A549 (cell line): ENCODE results near the gene TP73. TPM values are rescaled to one million over a fixed set of nuclear protein-coding genes. Genes with fewer than 3 reads are reported as not detected.
A peak's percentile ranks its signal among the peaks of the same experiment; 100 is the strongest.

Experiments
- ATAC-seq, 2 experiments: fragments of 200-7000 bp in 1 of 2; fragments of >200 bp in 1 of 2; cut with Nextera tagmentation in 1 of 2; cut with Tn5 transposase in 1 of 2; 3 replicates each; pipeline versions ENCODE4 v1.8.0 to v1.9.1; 2018 to 2020; ENCODE audit warnings: mild to moderate bottlenecking in 1 of 2, moderate library complexity in 1 of 2
- CTCF ChIA-PET: fragments of 300-600 bp; sonication (Branson Sonifier 250); formaldehyde crosslinking; extraction: SDS; loops from one replicate; lab custom pipeline; 2021; ENCODE audit warnings: antibody characterized with exemption, inconsistent platforms; lab: Yijun Ruan, JAX
- POLR2A ChIA-PET: fragments of 350-600 bp; formaldehyde crosslinking; extraction: SDS; loops from one replicate; lab custom pipeline; 2021; ENCODE audit warnings: antibody characterized with exemption, inconsistent platforms; lab: Yijun Ruan, JAX
- DNase-seq, 2 experiments: peaks; one replicate each; pipeline versions ENCODE4 v3.0.0 to v3.0.0-alpha.2; 2011 to 2016; ENCODE audit warnings: low read depth in 1 of 2, low spot score in 1 of 2
- FAIRE-seq: peaks from 2 replicates; lab custom pipeline; 2011; peaks lifted over from hg19 to GRCh38; lab: Jason Lieb, UNC
- H3K27ac ChIP-seq, 2 experiments: fragments of >200 bp; sonication (Bioruptor Twin); formaldehyde crosslinking; 3 replicates each; pipeline ENCODE4 v1.5.1; 2016 to 2017
- H3K4me1 ChIP-seq: fragments of >200 bp; sonication (Bioruptor Twin); formaldehyde crosslinking; 3 replicates; pipeline ENCODE4 v1.6.1; 2016
- H3K4me2 ChIP-seq: fragments of >200 bp; sonication (Bioruptor Twin); formaldehyde crosslinking; 3 replicates; pipeline ENCODE4 v1.6.1; 2016
- H3K4me3 ChIP-seq: fragments of >200 bp; sonication (Bioruptor Twin); formaldehyde crosslinking; 3 replicates; pipeline ENCODE4 v1.5.1; 2016
- H3K9me3 ChIP-seq: fragments of >200 bp; sonication (Bioruptor Twin); formaldehyde crosslinking; 3 replicates; pipeline ENCODE4 v1.6.1; 2016
- CEBPB ChIP-seq, 2 experiments: fragments of >200 bp in 1 of 2; sonication (Bioruptor Twin) in 1 of 2; formaldehyde crosslinking in 1 of 2; IDR thresholded peaks; 2 replicates each; pipeline ENCODE4 v1.6.1; 2012 to 2016
- EHF ChIP-seq: fragments of 250-450 bp; sonication (Bioruptor Pico); IDR thresholded peaks from 2 replicates; pipeline ENCODE4 v1.5.0; 2020; ENCODE audit warnings: mild to moderate bottlenecking
- ESRRA ChIP-seq: fragments of 150-350 bp; IDR thresholded peaks from 2 replicates; pipeline ENCODE4 v1.6.1; 2014; ENCODE audit warnings: mild to moderate bottlenecking, low read length, borderline replicate concordance
- FOSL2 ChIP-seq, 2 experiments: fragments of 450-650 bp in 1 of 2; fragments of >200 bp in 1 of 2; sonication (Bioruptor Twin) in 1 of 2; formaldehyde crosslinking; IDR thresholded peaks; 2 replicates each; pipeline versions ENCODE4 v1.5.0 to v1.6.1; 2016 to 2020; ENCODE audit warnings: mild to moderate bottlenecking in 1 of 2, moderate library complexity in 1 of 2
- GATA3 ChIP-seq: IDR thresholded peaks from 2 replicates; pipeline ENCODE4 v1.6.1; 2012; ENCODE audit warnings: borderline replicate concordance
- HEYL ChIP-seq: fragments of 250-450 bp; sonication (Bioruptor Pico); IDR thresholded peaks from 2 replicates; pipeline ENCODE4 v1.8.0; 2021; ENCODE audit warnings: mild to moderate bottlenecking, moderate library complexity
- JUN ChIP-seq, 2 experiments: fragments of >200 bp; sonication (Bioruptor Twin); formaldehyde crosslinking; IDR thresholded peaks; 2 replicates in 1 of 2; 3 replicates in 1 of 2; pipeline ENCODE4 v1.6.1; 2016 to 2017
- KDM1A ChIP-seq: fragments of 200-600 bp; sonication (generic); IDR thresholded peaks from 2 replicates; pipeline ENCODE4 v1.6.1; 2016; ENCODE audit warnings: low read depth, mild to moderate bottlenecking
- KDM5A ChIP-seq: fragments of 200-600 bp; sonication (generic); IDR thresholded peaks from 2 replicates; pipeline ENCODE4 v1.6.1; 2016; ENCODE audit warnings: antibody characterized with exemption, mild to moderate bottlenecking
- POLR2AphosphoS2 ChIP-seq: conservative IDR thresholded peaks from 2 replicates; pipeline ENCODE4 v1.6.1; 2012; ENCODE audit warnings: low read length, improper control_type of control experiment, inconsistent platforms
- RAD21 ChIP-seq, 2 experiments: fragments of >200 bp in 1 of 2; sonication (Bioruptor Twin) in 1 of 2; formaldehyde crosslinking in 1 of 2; IDR thresholded peaks in 1 of 2; conservative IDR thresholded peaks in 1 of 2; 2 replicates in 1 of 2; 3 replicates in 1 of 2; pipeline ENCODE4 v1.6.1; 2012 to 2018; ENCODE audit warnings: inconsistent platforms in 1 of 2
- SMC3 ChIP-seq: fragments of >200 bp; sonication (Bioruptor Twin); formaldehyde crosslinking; IDR thresholded peaks from 3 replicates; pipeline ENCODE4 v1.6.1; 2018; ENCODE audit warnings: inconsistent platforms
- SREBF2 ChIP-seq: fragments of 450-650 bp; IDR thresholded peaks from 2 replicates; pipeline ENCODE4 v1.6.1; 2014; ENCODE audit warnings: mild to moderate bottlenecking, moderate library complexity
- ZC3H11A ChIP-seq: fragments of 450-650 bp; IDR thresholded peaks from 2 replicates; pipeline ENCODE4 v1.6.1; 2014; ENCODE audit warnings: antibody characterized with exemption, mild to moderate bottlenecking
- ZFP36 ChIP-seq: fragments of 450-650 bp; IDR thresholded peaks from 2 replicates; pipeline ENCODE4 v1.6.1; 2014; ENCODE audit warnings: borderline replicate concordance; ENCODE audit not compliant: partially characterized antibody
- WGBS: methylation state at CpG from one replicate; pipeline ENCODE4 v1.1.6; 2017; ENCODE audit errors: missing lambda C conversion rate; 5-methylcytosine and 5-hydroxymethylcytosine counted together
- polyA plus RNA-seq, 4 experiments: library from polyadenylated mRNA; depleted of rRNA in 3 of 4; stranded (reverse); fragments of >200 nt; fragmentation: RNase III in 1 of 4; extraction: RNeasy Plus Mini Kit Qiagen cat#74134 plus additional on column Dnase treatment in 1 of 4; gene quantifications; 2 replicates in 3 of 4; 3 replicates in 1 of 4; pipeline ENCODE4 v1.2.3, GENCODE V29; 2011 to 2017
- TF ChIP-seq, protein P1 (sequence below): IDR thresholded peaks from 2 replicates; pipeline ENCODE4 v1.6.1; 2012; ENCODE audit warnings: low read depth, borderline replicate concordance
- TF ChIP-seq, protein P2 (sequence below): fragments of >200 bp; sonication (Bioruptor Twin); formaldehyde crosslinking; IDR thresholded peaks from 3 replicates; pipeline ENCODE4 v1.5.1; 2016
- TF ChIP-seq, protein P3 (sequence below): IDR thresholded peaks from 2 replicates; pipeline ENCODE4 v1.6.1; 2012
- TF ChIP-seq, protein P4 (sequence below): fragments of >200 bp; sonication (Bioruptor Twin); formaldehyde crosslinking; IDR thresholded peaks from 3 replicates; pipeline ENCODE4 v1.6.1; 2016
- TF ChIP-seq, protein P5 (sequence below): fragments of >200 bp; sonication (Bioruptor Twin); formaldehyde crosslinking; IDR thresholded peaks from 2 replicates; pipeline ENCODE4 v1.6.1; 2016
- TF ChIP-seq, protein P6 (sequence below): fragments of 450-650 bp; IDR thresholded peaks from 2 replicates; pipeline ENCODE4 v1.6.1; 2014; ENCODE audit warnings: antibody characterized with exemption

The TP73 gene
- polyA plus RNA-seq, 2 of the 4 experiments (the other 2 are of a cell fraction), result 0.01 to 0.25 TPM

DNA sequence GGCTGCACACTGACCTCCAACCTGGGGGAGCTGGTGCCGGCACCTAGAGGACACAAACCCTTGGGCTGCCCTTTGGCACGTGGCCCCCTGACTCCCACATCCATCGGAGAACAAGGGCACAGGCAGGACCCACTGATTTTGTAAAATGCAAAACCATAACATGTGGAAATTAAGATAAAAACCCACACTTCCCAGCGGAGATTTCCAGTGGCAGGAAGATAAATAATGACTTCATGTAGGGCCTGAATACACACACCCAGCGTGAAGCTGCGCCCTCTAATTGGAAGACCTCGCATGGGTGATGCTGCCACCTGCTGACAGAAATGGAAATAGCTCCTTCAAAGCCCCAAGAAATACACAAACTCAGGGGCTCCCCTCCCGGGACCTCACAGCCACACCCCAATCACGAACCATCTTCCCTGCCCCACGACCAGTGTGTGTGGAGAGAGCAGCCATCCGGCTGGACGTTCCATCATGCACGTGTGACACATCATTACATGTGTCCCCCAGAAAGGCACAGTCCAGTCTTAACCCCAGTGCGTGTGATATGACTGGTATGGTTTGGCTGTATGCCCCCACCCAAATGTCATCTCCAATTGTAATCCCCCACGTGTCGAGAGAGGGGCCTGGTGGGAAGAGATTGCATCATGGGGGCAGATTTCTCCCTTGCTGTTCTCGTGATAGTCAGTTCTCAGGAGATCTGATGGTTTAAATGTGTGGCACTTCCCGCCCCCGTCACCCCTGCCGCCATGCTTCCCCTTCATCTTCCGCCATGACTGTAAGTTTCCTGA, 33.2 kb upstream of the TP73 start (continued):
- TF ChIP-seq, protein P1, sequence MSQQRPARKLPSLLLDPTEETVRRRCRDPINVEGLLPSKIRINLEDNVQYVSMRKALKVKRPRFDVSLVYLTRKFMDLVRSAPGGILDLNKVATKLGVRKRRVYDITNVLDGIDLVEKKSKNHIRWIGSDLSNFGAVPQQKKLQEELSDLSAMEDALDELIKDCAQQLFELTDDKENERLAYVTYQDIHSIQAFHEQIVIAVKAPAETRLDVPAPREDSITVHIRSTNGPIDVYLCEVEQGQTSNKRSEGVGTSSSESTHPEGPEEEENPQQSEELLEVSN, result peak; percentile 29; the same call in 1 of the 2 replicates
- TF ChIP-seq, protein P2, sequence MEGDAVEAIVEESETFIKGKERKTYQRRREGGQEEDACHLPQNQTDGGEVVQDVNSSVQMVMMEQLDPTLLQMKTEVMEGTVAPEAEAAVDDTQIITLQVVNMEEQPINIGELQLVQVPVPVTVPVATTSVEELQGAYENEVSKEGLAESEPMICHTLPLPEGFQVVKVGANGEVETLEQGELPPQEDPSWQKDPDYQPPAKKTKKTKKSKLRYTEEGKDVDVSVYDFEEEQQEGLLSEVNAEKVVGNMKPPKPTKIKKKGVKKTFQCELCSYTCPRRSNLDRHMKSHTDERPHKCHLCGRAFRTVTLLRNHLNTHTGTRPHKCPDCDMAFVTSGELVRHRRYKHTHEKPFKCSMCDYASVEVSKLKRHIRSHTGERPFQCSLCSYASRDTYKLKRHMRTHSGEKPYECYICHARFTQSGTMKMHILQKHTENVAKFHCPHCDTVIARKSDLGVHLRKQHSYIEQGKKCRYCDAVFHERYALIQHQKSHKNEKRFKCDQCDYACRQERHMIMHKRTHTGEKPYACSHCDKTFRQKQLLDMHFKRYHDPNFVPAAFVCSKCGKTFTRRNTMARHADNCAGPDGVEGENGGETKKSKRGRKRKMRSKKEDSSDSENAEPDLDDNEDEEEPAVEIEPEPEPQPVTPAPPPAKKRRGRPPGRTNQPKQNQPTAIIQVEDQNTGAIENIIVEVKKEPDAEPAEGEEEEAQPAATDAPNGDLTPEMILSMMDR, result peak; percentile 62
- TF ChIP-seq, protein P3, sequence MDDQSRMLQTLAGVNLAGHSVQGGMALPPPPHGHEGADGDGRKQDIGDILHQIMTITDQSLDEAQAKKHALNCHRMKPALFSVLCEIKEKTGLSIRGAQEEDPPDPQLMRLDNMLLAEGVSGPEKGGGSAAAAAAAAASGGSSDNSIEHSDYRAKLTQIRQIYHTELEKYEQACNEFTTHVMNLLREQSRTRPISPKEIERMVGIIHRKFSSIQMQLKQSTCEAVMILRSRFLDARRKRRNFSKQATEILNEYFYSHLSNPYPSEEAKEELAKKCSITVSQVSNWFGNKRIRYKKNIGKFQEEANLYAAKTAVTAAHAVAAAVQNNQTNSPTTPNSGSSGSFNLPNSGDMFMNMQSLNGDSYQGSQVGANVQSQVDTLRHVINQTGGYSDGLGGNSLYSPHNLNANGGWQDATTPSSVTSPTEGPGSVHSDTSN, result no peak
- TF ChIP-seq ESRRA (no peak), FOSL2 (IDR thresholded peaks at IDR 0.05) (no peak), FOSL2 (CRISPR knock-in tag; IDR thresholded peaks at IDR 0.05) (no peak), SMC3 (peak; percentile 59; the same call in 2 of the 3 replicates), EHF (CRISPR knock-in tag) (no peak), ZC3H11A (no peak), RAD21 (conservative IDR thresholded peaks at IDR 0.05 in 1 of 2, IDR thresholded peaks at IDR 0.05 in 1 of 2) (peak; percentile 52 to 63), JUN (IDR thresholded peaks at IDR 0.05) (no peak), HEYL (CRISPR knock-in tag) (no peak), POLR2AphosphoS2 (no peak)
- TF ChIP-seq, protein P4, sequence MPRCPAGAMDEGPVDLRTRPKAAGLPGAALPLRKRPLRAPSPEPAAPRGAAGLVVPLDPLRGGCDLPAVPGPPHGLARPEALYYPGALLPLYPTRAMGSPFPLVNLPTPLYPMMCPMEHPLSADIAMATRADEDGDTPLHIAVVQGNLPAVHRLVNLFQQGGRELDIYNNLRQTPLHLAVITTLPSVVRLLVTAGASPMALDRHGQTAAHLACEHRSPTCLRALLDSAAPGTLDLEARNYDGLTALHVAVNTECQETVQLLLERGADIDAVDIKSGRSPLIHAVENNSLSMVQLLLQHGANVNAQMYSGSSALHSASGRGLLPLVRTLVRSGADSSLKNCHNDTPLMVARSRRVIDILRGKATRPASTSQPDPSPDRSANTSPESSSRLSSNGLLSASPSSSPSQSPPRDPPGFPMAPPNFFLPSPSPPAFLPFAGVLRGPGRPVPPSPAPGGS, result no peak
- TF ChIP-seq, protein P5, sequence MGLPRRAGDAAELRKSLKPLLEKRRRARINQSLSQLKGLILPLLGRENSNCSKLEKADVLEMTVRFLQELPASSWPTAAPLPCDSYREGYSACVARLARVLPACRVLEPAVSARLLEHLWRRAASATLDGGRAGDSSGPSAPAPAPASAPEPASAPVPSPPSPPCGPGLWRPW, result no peak

DNA sequence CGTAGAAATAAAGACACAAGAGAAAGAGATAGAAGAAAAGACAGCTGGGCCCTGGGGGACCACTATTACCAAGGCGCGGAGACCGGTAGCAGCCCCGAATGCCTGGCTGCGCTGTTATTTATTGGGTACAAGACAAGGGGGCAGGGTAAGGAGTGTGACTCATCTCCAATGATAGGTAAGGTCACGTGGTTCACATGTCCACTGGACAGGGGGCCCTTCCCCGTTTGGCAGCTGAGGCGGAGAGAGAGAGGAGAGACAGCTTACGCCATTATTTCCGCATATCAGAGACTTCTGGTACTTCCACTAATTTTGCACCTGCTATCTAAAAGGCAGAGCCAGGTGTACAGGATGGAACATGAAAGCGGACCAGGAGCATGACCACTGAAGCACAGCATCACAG, 31.6 kb upstream of the TP73 start:
- TF ChIP-seq, protein P6, sequence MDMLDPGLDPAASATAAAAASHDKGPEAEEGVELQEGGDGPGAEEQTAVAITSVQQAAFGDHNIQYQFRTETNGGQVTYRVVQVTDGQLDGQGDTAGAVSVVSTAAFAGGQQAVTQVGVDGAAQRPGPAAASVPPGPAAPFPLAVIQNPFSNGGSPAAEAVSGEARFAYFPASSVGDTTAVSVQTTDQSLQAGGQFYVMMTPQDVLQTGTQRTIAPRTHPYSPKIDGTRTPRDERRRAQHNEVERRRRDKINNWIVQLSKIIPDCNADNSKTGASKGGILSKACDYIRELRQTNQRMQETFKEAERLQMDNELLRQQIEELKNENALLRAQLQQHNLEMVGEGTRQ, result no peak
- TF ChIP-seq KDM1A (no peak), SREBF2 (no peak), GATA3 (no peak), JUN (IDR thresholded peaks at IDR 0.05) (no peak), KDM5A (no peak), CEBPB (IDR thresholded peaks at IDR 0.05) (no peak), ZC3H11A (no peak), ZFP36 (no peak)
- CTCF ChIA-PET, result interaction anchor here (0.9 to 7.0 kb wide), 24 partner anchors 9 to 168 kb away, joined by 3 to 102 read pairs (median 5); no protein-coding TSS in a partner anchor
- WGBS, result 82% methylated on average over 12 of the region's 12 CpGs
- POLR2A ChIA-PET, result no interaction called here
- ATAC-seq (no peak), DNase-seq (no peak), FAIRE-seq (no peak)
- Histone ChIP-seq H3K4me3 (no peak overlapping the region), H3K4me1 (peaks cover 6% of the 10 kb centered on the region; the same call in 1 of the 3 replicates), H3K4me2 (no peak overlapping the region), H3K9me3 (no peaks in the 10 kb centered on the region), H3K27ac (no peak overlapping the region)
